Stimulated activated CD8-positive, alpha-beta memory T cell treated with anti-CD3 and anti-CD28 coated beads, Interleukin-12 subunit alpha, Interleukin-12 subunit beta, amount 100 ng/mL, for 4 hours (primary cell): Measurements from ENCODE around the gene CSNK1D.

Source experiments
- DNase-seq: peaks from one replicate; pipeline ENCODE4 v3.0.0-alpha.2; 2020; ENCODE audit warnings: low read depth

CSNK1D gene

GRCh38 chr17:82252511-82253178 is 20.9 kb downstream of the CSNK1D start:
- no peak for DNase-seq

- no peak for DNase-seq
Measured at GRCh38 chr17:82250868-82251500, 22.5 kb downstream of the CSNK1D start.

- no peak for DNase-seq
Measured at GRCh38 chr17:82249896-82250581, 23.5 kb downstream of the CSNK1D start.

- no peak for DNase-seq
Measured at GRCh38 chr17:82248815-82249674, 24.5 kb downstream of the CSNK1D start.

GRCh38 chr17:82247856-82248671 is 25.4 kb downstream of the CSNK1D start:
- DNase-seq: no peak

- no peak for DNase-seq
Measured at GRCh38 chr17:82247182-82247823, 26.2 kb downstream of the CSNK1D start.

- no peak for DNase-seq
Measured at GRCh38 chr17:82246365-82247181, 26.9 kb downstream of the CSNK1D start.

DNA sequence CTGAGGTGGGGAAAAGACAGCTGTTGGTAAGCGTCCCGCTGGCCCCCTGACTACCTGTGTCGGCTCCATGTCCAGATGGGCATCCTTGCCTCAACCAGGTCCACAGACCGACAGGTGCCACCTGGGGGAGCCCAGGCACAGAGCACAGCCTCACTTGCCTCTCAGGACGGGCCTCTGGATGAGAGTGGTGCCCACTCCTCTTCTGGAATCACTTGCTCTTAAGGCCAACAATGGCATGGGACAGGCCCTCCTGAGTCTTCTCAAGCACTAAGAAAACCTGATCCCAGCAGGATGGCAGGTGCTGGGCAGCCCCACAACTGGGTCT is 27.5 kb downstream of the CSNK1D start:
- DNase-seq: no peak

DNA sequence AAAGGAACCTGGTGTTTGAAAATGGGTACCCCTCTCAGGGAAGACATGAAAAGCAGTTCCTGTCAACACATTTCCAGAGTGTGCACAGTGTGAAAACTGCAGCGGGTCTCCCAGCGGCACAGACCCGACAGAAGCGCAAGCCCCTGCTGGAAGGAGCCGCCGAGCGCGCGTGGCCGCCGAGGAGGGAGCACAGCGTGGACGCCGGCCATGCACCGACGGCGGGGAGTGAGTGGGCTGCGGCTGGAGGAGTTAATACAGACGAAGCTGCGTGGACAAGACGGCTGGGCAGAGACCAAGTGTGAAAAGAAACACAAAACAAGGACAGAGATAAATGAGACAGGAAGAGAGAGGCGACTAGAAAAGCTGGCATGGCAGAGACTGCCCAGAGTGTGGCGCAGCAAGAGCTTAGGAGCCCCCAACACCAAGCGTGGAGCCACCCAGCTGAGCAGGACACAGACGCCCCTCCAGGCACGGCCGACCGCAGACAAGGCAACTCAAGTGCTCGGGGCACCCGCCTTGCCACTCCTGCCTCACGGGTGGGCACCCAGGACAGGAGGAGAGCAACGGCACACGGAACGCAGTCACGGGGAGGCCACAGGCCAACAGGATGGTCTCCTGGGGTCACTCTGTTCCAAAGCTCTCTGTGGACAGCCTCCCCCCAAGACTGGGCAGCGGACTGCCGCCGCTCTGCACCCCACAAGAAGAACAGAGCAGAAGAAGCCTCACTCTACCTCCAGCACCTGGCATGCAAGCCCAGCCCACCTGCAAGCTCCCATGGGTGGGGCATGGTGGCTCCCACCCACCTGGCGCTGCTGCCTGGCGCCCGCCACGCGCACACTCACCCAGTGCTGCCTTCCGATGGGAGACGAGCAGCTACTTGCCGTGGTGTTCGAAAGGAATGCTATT is 28.1 kb downstream of the CSNK1D start:
- no peak for DNase-seq

GRCh38 chr17:82244413-82245133 is 28.9 kb downstream of the CSNK1D start:
- DNase-seq: no peak

DNA sequence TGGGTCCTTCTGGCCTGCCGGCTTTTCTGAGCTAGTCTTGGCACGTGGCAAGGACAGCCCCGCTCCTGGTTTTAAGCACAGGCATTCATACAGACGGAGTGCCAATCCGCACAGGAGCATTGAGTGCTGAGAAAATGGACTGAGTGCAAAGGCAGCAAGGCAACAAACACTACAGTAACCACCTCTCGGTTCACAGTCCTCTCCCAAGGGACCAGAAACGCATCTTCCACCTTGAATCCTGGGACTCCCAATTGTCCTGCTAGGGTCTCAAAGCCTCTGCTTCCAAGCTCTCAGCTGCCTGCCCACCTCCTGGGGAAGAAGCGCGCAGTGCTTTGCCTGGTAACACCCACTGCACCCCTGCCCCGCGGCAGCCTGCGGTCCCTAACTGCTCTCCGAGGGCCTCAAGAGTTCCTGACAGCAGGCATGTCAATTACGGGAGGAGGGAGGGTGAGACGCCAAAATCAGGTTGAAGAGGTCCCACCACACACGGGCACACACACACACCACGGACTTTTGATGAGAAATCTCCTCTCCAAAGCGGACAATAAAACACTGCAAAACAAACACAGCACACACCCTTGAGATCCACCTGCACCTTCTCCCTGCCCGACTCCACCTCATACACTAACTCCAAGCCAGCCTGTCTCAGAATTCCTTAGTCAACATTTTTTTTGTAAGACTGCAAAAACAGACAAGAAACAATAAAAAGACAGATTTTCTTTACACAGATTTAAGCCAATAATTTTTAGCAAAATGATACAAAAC is 29.7 kb downstream of the CSNK1D start:
- DNase-seq: no peak

GRCh38 chr17:82242977-82243647 is 30.4 kb downstream of the CSNK1D start:
- no peak for DNase-seq

DNA sequence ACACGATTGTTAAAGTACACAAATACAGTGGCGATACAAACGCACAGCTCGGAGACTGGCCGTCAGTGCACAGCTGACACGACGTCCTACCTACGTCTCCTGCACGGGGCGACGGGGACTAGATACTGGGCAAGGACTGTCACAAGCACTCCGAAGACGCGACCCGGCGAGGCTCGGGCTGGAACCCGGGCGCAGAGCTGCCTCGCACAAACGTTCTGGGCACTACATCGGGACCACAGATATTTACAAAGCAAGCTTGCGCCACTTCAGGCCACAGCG is 30.9 kb downstream of the CSNK1D start:
- DNase-seq: no peak

DNA sequence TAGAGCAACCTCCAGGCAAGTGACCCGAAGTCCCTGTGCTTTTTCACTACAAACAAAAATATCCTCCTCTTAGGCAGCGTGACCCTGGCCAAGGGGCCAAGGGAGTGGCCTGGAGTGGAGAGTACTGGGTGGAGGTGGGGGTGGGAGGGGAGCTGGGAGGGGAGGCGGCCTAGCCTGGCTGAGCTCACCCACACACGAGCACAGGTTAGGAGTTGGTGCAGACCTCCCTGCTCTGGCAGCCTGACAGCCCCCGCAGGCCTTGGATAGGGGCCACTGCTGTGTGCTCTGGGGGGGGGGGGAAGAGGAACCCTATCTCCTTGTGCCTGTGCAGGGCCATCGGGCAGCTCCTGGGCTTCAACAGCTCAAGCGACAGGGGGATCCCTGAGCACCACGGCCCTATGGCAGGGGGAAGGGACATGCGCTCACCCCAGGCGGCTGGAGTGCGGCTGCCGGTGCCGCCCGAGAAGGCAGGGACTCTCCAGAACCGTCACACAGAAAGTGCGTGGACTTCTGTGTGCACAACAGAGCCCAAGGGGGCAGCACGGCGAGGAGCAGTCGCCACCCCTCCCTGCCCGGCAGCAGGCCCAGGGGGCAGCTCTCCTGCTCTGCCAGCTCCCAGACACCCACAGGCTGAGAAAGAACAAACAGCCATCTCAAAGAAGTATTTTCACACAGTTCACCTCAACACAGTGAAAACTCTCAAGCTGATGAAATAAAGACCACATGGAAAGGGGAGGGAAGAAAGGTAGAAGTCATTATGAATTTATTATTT is 31.4 kb downstream of the CSNK1D start:
- DNase-seq: no peak

DNA sequence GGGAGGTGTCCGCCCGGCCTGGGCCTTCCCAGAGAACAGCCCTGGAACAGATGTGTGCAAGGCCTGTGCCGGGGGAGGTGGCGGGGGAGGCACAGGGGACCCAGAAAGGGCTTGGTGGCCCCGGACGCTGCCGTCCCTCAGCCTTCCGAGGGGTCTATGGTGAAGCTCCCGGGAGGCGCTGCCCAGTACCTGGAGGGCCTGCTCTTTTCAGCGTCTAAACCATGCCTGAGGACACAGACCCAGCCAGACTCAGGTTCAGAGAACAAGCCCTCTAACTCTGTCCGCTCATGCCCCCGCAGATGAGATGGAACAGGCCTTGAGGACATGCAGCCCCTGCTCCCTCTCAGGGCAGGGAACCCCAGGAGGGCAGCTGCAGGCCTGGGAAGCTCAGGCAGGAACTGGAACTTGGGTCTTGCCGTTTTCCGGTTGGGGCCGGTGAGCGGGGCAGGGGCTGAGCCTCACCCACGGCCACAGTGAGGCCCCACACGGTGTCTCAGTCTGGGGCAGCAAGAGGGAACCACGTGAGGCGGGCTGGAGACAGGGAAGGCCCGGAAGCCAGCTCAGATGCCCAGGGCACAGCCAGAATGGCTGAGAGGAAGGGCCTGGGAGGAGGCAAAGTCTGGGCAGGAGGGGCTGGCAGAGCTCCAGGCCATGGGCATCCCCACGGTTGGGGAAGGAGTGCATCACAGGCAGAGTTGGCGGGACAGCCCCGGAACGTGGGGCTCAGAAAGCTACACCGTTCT is 32.1 kb downstream of the CSNK1D start:
- DNase-seq: no peak
